ENCODE data around the gene PBX2. TPM values are rescaled to one million over a fixed set of nuclear protein-coding genes. Genes with fewer than 3 reads are reported as not detected.

PBX2 gene
- total RNA-seq, 1 experiment from 2014 or later: 122 TPM

GRCh38 chr6:32163559-32164258, 26.3 kb downstream of the PBX2 start:
- CTCF ChIA-PET: no interaction called here
- Mint-ChIP-seq H3K27me3 (ENCODE audit: unreplicated experiment) (no peaks in the 10 kb centered on the region), H3K27ac (ENCODE audit: unreplicated experiment) (no peak overlapping the region), H3K4me1 (ENCODE audit: low read depth, unreplicated experiment) (no peaks in the 10 kb centered on the region), H3K4me3 (ENCODE audit: low read depth, unreplicated experiment) (no peak overlapping the region), H3K36me3 (ENCODE audit: insufficient read depth, unreplicated experiment) (peaks cover 30% of the 10 kb centered on the region), H3K9me3 (ENCODE audit: low read depth, unreplicated experiment) (no peaks in the 10 kb centered on the region)
- no peak for TF ChIP-seq CTCF (IDR thresholded peaks at IDR 0.05; ENCODE audit: unreplicated experiment)
- no TSS peak for BruUV-seq (replicated peaks)
- intact Hi-C loops (cut with micrococcal nuclease; ENCODE audit: unreplicated experiment): no loop called here
- no peak for DNase-seq

GRCh38 chr6:32158052-32158451, 31.9 kb downstream of the PBX2 start:
- Mint-ChIP-seq H3K36me3 (ENCODE audit: insufficient read depth, unreplicated experiment) (peaks cover 30% of the 10 kb centered on the region), H3K27ac (ENCODE audit: unreplicated experiment) (no peak overlapping the region), H3K4me1 (ENCODE audit: low read depth, unreplicated experiment) (peaks cover 17% of the 10 kb centered on the region), H3K27me3 (ENCODE audit: unreplicated experiment) (no peaks in the 10 kb centered on the region), H3K9me3 (ENCODE audit: low read depth, unreplicated experiment) (no peaks in the 10 kb centered on the region), H3K4me3 (ENCODE audit: low read depth, unreplicated experiment) (no peak overlapping the region)
- CTCF ChIA-PET: interaction anchor here (0.7 kb wide), 1 partner anchor 795 kb away, joined by 3 read pairs; the partner anchor contains the start of gene HLA-DMA
- TF ChIP-seq CTCF (IDR thresholded peaks at IDR 0.05; ENCODE audit: unreplicated experiment): no peak
- BruUV-seq (replicated peaks): no TSS peak
- DNase-seq: no peak
- intact Hi-C loops (cut with micrococcal nuclease; ENCODE audit: unreplicated experiment): no loop called here

GRCh38 chr6:32156891-32157290, 33.1 kb downstream of the PBX2 start:
- intact Hi-C loops (cut with micrococcal nuclease; ENCODE audit: unreplicated experiment): no loop called here
- DNase-seq: no peak
- CTCF ChIA-PET: interaction anchor here (0.7 kb wide), 1 partner anchor 219 kb away, joined by 3 read pairs; no protein-coding TSS in a partner anchor
- Mint-ChIP-seq H3K9me3 (ENCODE audit: low read depth, unreplicated experiment) (no peaks in the 10 kb centered on the region), H3K27me3 (ENCODE audit: unreplicated experiment) (no peaks in the 10 kb centered on the region), H3K36me3 (ENCODE audit: insufficient read depth, unreplicated experiment) (peaks cover 29% of the 10 kb centered on the region), H3K4me1 (ENCODE audit: low read depth, unreplicated experiment) (peaks cover 22% of the 10 kb centered on the region), H3K4me3 (ENCODE audit: low read depth, unreplicated experiment) (no peak overlapping the region), H3K27ac (ENCODE audit: unreplicated experiment) (no peak overlapping the region)
- no peak for TF ChIP-seq CTCF (IDR thresholded peaks at IDR 0.05; ENCODE audit: unreplicated experiment)
- BruUV-seq (replicated peaks): no TSS peak

GRCh38 chr6:32154514-32155161, 35.4 kb downstream of the PBX2 start:
- BruUV-seq (replicated peaks): no TSS peak
- Mint-ChIP-seq H3K27me3 (ENCODE audit: unreplicated experiment) (no peaks in the 10 kb centered on the region), H3K36me3 (ENCODE audit: insufficient read depth, unreplicated experiment) (peaks cover 29% of the 10 kb centered on the region), H3K4me3 (ENCODE audit: low read depth, unreplicated experiment) (peak overlapping the region; percentile 94), H3K27ac (ENCODE audit: unreplicated experiment) (peak overlapping the region; percentile 52), H3K9me3 (ENCODE audit: low read depth, unreplicated experiment) (no peaks in the 10 kb centered on the region), H3K4me1 (ENCODE audit: low read depth, unreplicated experiment) (peaks cover 22% of the 10 kb centered on the region)
- intact Hi-C loops (cut with micrococcal nuclease; ENCODE audit: unreplicated experiment): loop anchor here (1.0 kb wide), 1 partner anchor 35 kb away; no protein-coding TSS in a partner anchor
- peak; percentile 88 for DNase-seq
- CTCF ChIA-PET: interaction anchor here (0.7 to 1.3 kb wide), 8 partner anchors 25 to 67 kb away, joined by 3 to 12 read pairs (median 4); partner anchors contain the start of genes ATF6B, FKBPL and PBX2
- TF ChIP-seq CTCF (IDR thresholded peaks at IDR 0.05; ENCODE audit: unreplicated experiment): peak; percentile 80
